Mesendoderm (in vitro differentiated cells): ENCODE measurements around the gene TRNP1.

Experiments
- DNase-seq: peaks from one replicate; pipeline ENCODE4 v3.0.0; 2013
- H2AK5ac ChIP-seq: 2 replicates; pipeline ENCODE4 v1.6.1; 2013; ENCODE audit warnings: low read length, inconsistent platforms
- H2BK120ac ChIP-seq: 2 replicates; pipeline ENCODE4 v1.6.1; 2013; ENCODE audit warnings: low read depth, mild to moderate bottlenecking, low read length, moderate library complexity, mixed read lengths
- H2BK15ac ChIP-seq: replicated peaks from 2 replicates; pipeline ENCODE4 v1.6.1; 2013; ENCODE audit warnings: low read depth, mild to moderate bottlenecking, moderate library complexity
- H2BK5ac ChIP-seq: 2 replicates; pipeline ENCODE4 v1.6.1; 2013; ENCODE audit warnings: low read length, inconsistent platforms
- H3K18ac ChIP-seq: 2 replicates; pipeline ENCODE4 v1.6.1; 2013; ENCODE audit warnings: mild to moderate bottlenecking, low read length, mixed read lengths
- H3K23ac ChIP-seq: one replicate; pipeline ENCODE4 v1.6.1; 2013; ENCODE audit warnings: low read length
- H3K27ac ChIP-seq: 2 replicates; pipeline ENCODE4 v1.5.1; 2013; ENCODE audit warnings: low read depth, mild to moderate bottlenecking, inconsistent platforms, low read length, moderate library complexity
- H3K27me3 ChIP-seq: 2 replicates; pipeline ENCODE4 v1.6.1; 2013; ENCODE audit warnings: low read length, control low read depth, mild to moderate bottlenecking, inconsistent platforms; ENCODE audit not compliant: insufficient read depth, poor library complexity
- H3K36me3 ChIP-seq: 2 replicates; pipeline ENCODE4 v1.6.1; 2013; ENCODE audit warnings: low read length, inconsistent platforms; ENCODE audit not compliant: control insufficient read depth, insufficient read depth
- H3K4ac ChIP-seq: one replicate; pipeline ENCODE4 v1.6.1; 2013; ENCODE audit warnings: low read depth, mild to moderate bottlenecking, low read length, moderate library complexity
- H3K4me1 ChIP-seq: 2 replicates; pipeline ENCODE4 v1.6.1; 2013; ENCODE audit warnings: low read depth, low read length, inconsistent platforms; ENCODE audit not compliant: control insufficient read depth
- H3K4me2 ChIP-seq: 2 replicates; pipeline ENCODE4 v1.6.1; 2013; ENCODE audit warnings: low read length
- H3K4me3 ChIP-seq: 2 replicates; pipeline ENCODE4 v1.5.1; 2013; ENCODE audit warnings: mild to moderate bottlenecking, low read length
- H3K56ac ChIP-seq: one replicate; pipeline ENCODE4 v1.6.1; 2013; ENCODE audit warnings: low read length
- H3K79me1 ChIP-seq: 2 replicates; pipeline ENCODE4 v1.6.1; 2013; ENCODE audit warnings: low read length, inconsistent platforms
- H3K79me2 ChIP-seq: 2 replicates; pipeline ENCODE4 v1.6.1; 2013; ENCODE audit warnings: mild to moderate bottlenecking, low read length; ENCODE audit not compliant: control insufficient read depth, insufficient read depth
- H3K9ac ChIP-seq: 2 replicates; pipeline ENCODE4 v1.6.1; 2013; ENCODE audit warnings: low read length, inconsistent platforms
- H4K5ac ChIP-seq: one replicate; pipeline ENCODE4 v1.6.1; 2013; ENCODE audit warnings: low read length
- H4K8ac ChIP-seq: one replicate; pipeline ENCODE4 v1.6.1; 2013; ENCODE audit warnings: low read depth, mild to moderate bottlenecking, control low read depth, low read length, moderate library complexity
- WGBS: extraction: QIAGEN DNeasy Blood & Tissue Kit; methylation state at CpG from one replicate; pipeline ENCODE4 v1.1.7; 2013; ENCODE audit warnings: low lambda C conversion rate, missing lambda C conversion rate; ENCODE audit not compliant: insufficient coverage; ENCODE audit errors: extremely low coverage; 5-methylcytosine and 5-hydroxymethylcytosine counted together

TRNP1 gene

DNA sequence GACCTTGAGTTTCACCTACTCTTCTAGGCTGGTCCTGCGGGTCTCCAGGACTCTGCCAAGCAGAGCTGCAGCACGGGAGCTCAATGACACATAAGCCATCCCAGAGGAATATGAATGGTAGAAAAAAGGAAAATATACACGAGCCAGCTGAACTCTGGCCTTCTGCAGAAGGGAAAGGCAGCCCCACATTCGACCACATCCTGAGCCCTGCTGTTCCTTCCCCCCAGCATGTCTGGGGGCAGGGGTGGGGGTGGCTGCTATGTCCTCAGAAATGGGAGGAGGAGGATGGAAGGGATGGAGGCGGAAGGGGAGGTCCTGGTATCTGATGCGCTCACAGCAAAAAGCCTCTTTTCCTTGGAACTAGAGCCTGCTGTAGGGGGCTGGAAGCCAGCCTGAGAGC is 21.1 kb upstream of the TRNP1 start:
- H3K27me3 ChIP-seq, result no peaks in the 10 kb centered on the region
- no CpG with 5 or more reads among the region's 6 CpGs for WGBS
- no peak for DNase-seq
- no peak overlapping the region for H4K8ac ChIP-seq
- no peak overlapping the region for H2BK15ac ChIP-seq
- no peak overlapping the region for H3K56ac ChIP-seq
- H2BK5ac ChIP-seq, result no peak overlapping the region
- H3K4me3 ChIP-seq, result no peak overlapping the region
- no peak overlapping the region for H2BK120ac ChIP-seq
- H3K27ac ChIP-seq, result no peak overlapping the region
- H3K9ac ChIP-seq, result no peak overlapping the region
- no peak overlapping the region for H2AK5ac ChIP-seq
- no peak overlapping the region for H4K5ac ChIP-seq
- no peak overlapping the region for H3K23ac ChIP-seq
- no peak overlapping the region for H3K4ac ChIP-seq
- H3K36me3 ChIP-seq, result no peaks in the 10 kb centered on the region
- H3K79me2 ChIP-seq, result no peaks in the 10 kb centered on the region
- H3K4me2 ChIP-seq, result no peak overlapping the region
- H3K4me1 ChIP-seq, result no peaks in the 10 kb centered on the region
- no peaks in the 10 kb centered on the region for H3K79me1 ChIP-seq
- H3K18ac ChIP-seq, result no peak overlapping the region

DNA sequence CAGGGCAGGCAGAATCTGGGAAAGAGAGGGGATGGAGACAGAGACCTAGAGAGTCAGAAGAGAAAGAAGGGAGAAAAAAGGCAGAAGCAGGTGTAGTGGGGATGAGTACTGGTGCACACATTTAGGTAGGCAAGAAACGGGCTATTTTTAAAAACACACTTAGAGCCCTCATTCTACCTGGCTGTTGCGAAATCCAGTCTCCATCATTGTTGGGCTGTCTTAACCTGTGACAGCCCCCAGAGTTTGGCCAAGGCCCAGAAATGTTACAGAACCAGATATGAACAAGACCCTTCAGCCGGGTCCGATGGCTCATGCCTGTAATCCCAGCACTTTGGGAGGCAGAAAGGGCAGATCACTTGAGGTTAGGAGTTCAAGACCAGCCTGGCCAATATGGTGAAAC is 20.7 kb upstream of the TRNP1 start:
- Histone ChIP-seq H4K8ac (no peak overlapping the region), H3K36me3 (no peaks in the 10 kb centered on the region), H3K4me2 (no peak overlapping the region), H2BK5ac (no peak overlapping the region), H3K23ac (no peak overlapping the region), H3K79me1 (no peaks in the 10 kb centered on the region), H4K5ac (no peak overlapping the region), H3K4ac (no peak overlapping the region), H2BK15ac (no peak overlapping the region), H3K27ac (no peak overlapping the region), H2AK5ac (no peak overlapping the region), H3K27me3 (no peaks in the 10 kb centered on the region), H3K9ac (no peak overlapping the region), H3K56ac (no peak overlapping the region), H3K4me3 (no peak overlapping the region), H3K18ac (no peak overlapping the region), H3K79me2 (no peaks in the 10 kb centered on the region), H3K4me1 (no peaks in the 10 kb centered on the region), H2BK120ac (no peak overlapping the region)
- WGBS, result no CpG with 5 or more reads among the region's 4 CpGs
- no peak for DNase-seq

DNA sequence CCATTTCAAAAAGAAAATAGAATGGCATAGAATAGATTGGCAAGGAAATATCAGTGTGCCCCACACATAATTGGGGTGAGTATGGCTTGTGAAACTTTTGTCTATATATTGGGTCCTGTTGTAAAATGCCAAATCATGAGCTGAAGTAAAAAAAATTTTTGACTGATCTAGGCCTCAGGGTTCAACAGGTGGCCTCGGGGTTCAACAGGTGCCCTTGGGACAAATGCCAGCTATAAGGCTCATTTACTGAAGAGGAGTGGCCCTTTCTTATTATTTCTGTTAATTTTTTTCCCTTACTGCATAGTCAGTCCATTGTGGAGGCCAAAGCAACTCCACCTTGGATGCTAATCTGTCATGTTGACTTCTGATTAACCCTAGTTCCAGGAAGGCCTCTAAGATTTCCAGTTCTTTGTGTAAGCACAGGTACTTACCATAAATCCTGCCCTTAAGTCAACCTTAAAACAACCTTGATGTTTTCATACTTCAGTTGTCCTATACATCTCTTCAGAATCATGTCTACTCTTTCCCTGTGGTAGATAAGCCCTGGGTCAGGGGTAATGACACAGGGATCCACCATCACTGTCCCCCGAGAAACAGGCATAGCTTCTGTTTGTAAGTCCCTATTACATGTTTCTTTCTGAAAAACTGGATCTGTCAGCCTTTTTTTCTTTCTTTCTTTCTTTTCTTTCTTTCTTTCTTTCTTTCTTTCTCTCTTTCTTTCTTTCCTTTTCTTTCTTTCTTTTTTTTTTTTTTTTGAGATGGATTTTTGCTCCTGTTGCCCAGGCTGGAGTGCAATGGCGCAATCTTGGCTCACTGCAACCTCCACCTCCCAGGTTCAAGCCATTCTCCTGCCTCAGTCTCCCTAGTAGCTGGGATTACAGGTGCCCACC is 16.6 kb upstream of the TRNP1 start:
- Histone ChIP-seq H2BK5ac (no peak overlapping the region), H3K27me3 (no peaks in the 10 kb centered on the region), H2AK5ac (no peak overlapping the region), H3K36me3 (no peaks in the 10 kb centered on the region), H3K4ac (no peak overlapping the region), H2BK15ac (no peak overlapping the region), H3K23ac (no peak overlapping the region), H4K5ac (no peak overlapping the region), H3K18ac (no peak overlapping the region), H3K79me1 (no peaks in the 10 kb centered on the region), H3K4me2 (no peak overlapping the region), H3K56ac (no peak overlapping the region), H4K8ac (no peak overlapping the region), H3K4me3 (no peak overlapping the region), H2BK120ac (no peak overlapping the region), H3K4me1 (no peaks in the 10 kb centered on the region), H3K9ac (no peak overlapping the region), H3K79me2 (no peaks in the 10 kb centered on the region), H3K27ac (no peak overlapping the region)
- no peak for DNase-seq
- WGBS, result no CpG with 5 or more reads among the region's 3 CpGs

DNA sequence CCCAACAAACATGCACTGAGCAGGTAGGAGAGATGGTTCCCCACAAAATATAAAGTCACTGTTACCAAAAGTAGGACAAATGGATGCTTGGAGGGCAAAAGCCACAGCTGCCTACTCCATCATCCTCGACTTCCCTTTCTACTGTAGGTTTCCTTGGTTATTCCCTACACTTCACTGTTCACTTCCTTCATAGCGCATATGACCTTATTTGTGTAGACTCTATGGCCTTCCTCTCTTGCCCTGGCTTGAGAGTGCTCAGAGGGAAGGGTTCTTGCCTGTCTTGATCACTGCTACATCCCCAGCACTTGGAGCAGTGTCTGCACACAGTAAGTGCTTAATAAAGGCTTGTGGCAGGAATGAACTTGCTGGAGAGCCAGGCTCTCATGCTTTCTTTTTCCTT is 14.6 kb upstream of the TRNP1 start:
- no peak overlapping the region for H2BK120ac ChIP-seq
- no peak overlapping the region for H2BK5ac ChIP-seq
- H3K9ac ChIP-seq, result no peak overlapping the region
- no peak overlapping the region for H4K8ac ChIP-seq
- WGBS, result no CpG with 5 or more reads among the region's 2 CpGs
- no peak overlapping the region for H2BK15ac ChIP-seq
- H3K27me3 ChIP-seq, result no peaks in the 10 kb centered on the region
- H3K4ac ChIP-seq, result no peak overlapping the region
- H3K4me2 ChIP-seq, result no peak overlapping the region
- no peaks in the 10 kb centered on the region for H3K79me1 ChIP-seq
- no peak overlapping the region for H2AK5ac ChIP-seq
- no peak for DNase-seq
- no peak overlapping the region for H3K56ac ChIP-seq
- H3K4me3 ChIP-seq, result no peak overlapping the region
- no peak overlapping the region for H3K23ac ChIP-seq
- no peak overlapping the region for H3K18ac ChIP-seq
- no peaks in the 10 kb centered on the region for H3K4me1 ChIP-seq
- no peak overlapping the region for H3K27ac ChIP-seq
- no peak overlapping the region for H4K5ac ChIP-seq
- H3K79me2 ChIP-seq, result no peaks in the 10 kb centered on the region
- H3K36me3 ChIP-seq, result no peaks in the 10 kb centered on the region

DNA sequence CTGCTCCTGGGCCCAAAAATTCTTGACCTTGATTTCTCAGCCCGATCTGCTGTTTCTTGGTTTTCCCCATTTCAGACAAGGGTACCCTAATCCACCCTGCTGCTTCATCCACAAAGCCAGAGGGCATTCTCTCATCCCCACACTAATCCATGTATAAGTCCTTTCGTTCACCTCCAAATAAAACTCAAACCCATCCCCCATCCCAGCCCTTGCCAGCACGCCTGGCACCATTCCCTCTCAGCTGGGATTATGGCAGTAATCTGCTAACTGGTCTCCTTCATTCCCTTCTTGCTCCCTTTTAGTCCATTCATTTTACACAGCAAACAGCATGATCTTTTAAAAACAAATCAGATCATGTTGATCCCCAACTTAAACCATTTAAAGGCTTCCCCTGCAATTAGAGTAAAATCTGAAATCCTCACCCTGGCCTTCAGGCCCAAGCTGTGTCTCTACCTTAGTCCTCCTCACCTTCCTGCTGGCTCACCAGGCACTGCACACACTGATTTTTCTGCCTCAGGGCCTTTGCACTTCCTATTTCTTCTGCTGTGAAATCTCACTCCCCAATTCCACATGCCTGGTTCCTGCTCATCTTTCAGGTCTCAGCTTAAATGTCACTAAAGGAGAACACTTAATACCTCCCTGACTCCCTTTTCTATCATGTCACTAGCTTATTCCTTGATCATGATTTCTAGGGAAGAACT is 12.2 kb upstream of the TRNP1 start:
- no CpG with 5 or more reads among the region's 3 CpGs for WGBS
- no peak for DNase-seq

More for the DNA sequence above, 12.2 kb upstream of the TRNP1 start:
- no peak overlapping the region for H3K4me3 ChIP-seq
- no peak overlapping the region for H2BK120ac ChIP-seq
- no peak overlapping the region for H2BK15ac ChIP-seq
- no peaks in the 10 kb centered on the region for H3K36me3 ChIP-seq
- no peaks in the 10 kb centered on the region for H3K4me1 ChIP-seq
- H2AK5ac ChIP-seq, result no peak overlapping the region
- H4K5ac ChIP-seq, result no peak overlapping the region
- no peak overlapping the region for H2BK5ac ChIP-seq
- H3K79me1 ChIP-seq, result no peaks in the 10 kb centered on the region
- no peak overlapping the region for H3K4ac ChIP-seq
- H3K18ac ChIP-seq, result no peak overlapping the region
- no peak overlapping the region for H3K9ac ChIP-seq
- H3K23ac ChIP-seq, result no peak overlapping the region
- H4K8ac ChIP-seq, result no peak overlapping the region
- no peak overlapping the region for H3K27ac ChIP-seq
- no peak overlapping the region for H3K4me2 ChIP-seq
- H3K56ac ChIP-seq, result no peak overlapping the region
- H3K27me3 ChIP-seq, result no peaks in the 10 kb centered on the region
- H3K79me2 ChIP-seq, result no peaks in the 10 kb centered on the region
